Neural cell (in vitro differentiated cells): ENCODE results near the gene NUP42.

Experiments
- CTCF ChIP-seq: fragments of 450-650 bp; IDR thresholded peaks from 2 replicates; pipeline ENCODE4 v1.5.1; 2014; ENCODE audit warnings: antibody characterized with exemption, mild to moderate bottlenecking, moderate library complexity; ENCODE audit not compliant: poor library complexity, severe bottlenecking
- RAD21 ChIP-seq: fragments of 450-650 bp; conservative IDR thresholded peaks from 2 replicates; pipeline ENCODE4 v1.6.1; 2014; ENCODE audit warnings: antibody characterized with exemption, mild to moderate bottlenecking, moderate library complexity
- REST ChIP-seq: IDR thresholded peaks from 2 replicates; pipeline ENCODE4 v1.6.1; 2012; ENCODE audit warnings: borderline replicate concordance
- TAF1 ChIP-seq: IDR thresholded peaks from 2 replicates; pipeline ENCODE4 v1.6.1; 2012; ENCODE audit warnings: low read depth

GRCh38 chr7:23249486-23249885 lies 67.6 kb downstream of the NUP42 start:
- TF ChIP-seq RAD21 = no peak
- TF ChIP-seq CTCF = no peak
- no peak for TF ChIP-seq REST
- TF ChIP-seq TAF1 = no peak
